Measurements from ENCODE around the gene TYW1.
"Not testable (repeated sequence)": the region's sequence is repeated elsewhere in the genome, so short reads cannot be mapped to it uniquely, and the experiment has no call there.

The TYW1 gene

GRCh38 chr7:67000601-67001258 is 4.1 kb downstream of the TYW1 start:
- not testable (repeated sequence) for H3K4me3 ChIP-seq (ENCODE audit: low read length); H3K9me3 ChIP-seq (ENCODE audit: insufficient read depth, low read depth, low read length); H3K27ac ChIP-seq (ENCODE audit: low read depth, low read length); H3K4me1 ChIP-seq (ENCODE audit: insufficient read depth, low read length); H3K9ac ChIP-seq (ENCODE audit: low read depth, low read length); H3K27me3 ChIP-seq (ENCODE audit: insufficient read depth, low read length)
- peaks cover 16% of the 10 kb centered on the region for H3K36me3 ChIP-seq (ENCODE audit: insufficient read depth, low read length)
- 57% methylated on average over 2 of the region's 5 CpGs for WGBS

GRCh38 chr7:67004145-67004544 is 7.5 kb downstream of the TYW1 start:
- WGBS = 88% methylated on average over 2 of the region's 2 CpGs
- not testable (repeated sequence) for H3K27me3 ChIP-seq (ENCODE audit: insufficient read depth, low read length); H3K4me1 ChIP-seq (ENCODE audit: insufficient read depth, low read length); H3K27ac ChIP-seq (ENCODE audit: low read depth, low read length); H3K9me3 ChIP-seq (ENCODE audit: insufficient read depth, low read depth, low read length); H3K9ac ChIP-seq (ENCODE audit: low read depth, low read length); H3K4me3 ChIP-seq (ENCODE audit: low read length)
- H3K36me3 ChIP-seq (ENCODE audit: insufficient read depth, low read length) = peaks cover 28% of the 10 kb centered on the region

- WGBS = 92% methylated on average over 2 of the region's 2 CpGs
- H3K4me3 ChIP-seq (ENCODE audit: low read length) = no peak overlapping the region
- no peaks in the 10 kb centered on the region for H3K4me1 ChIP-seq (ENCODE audit: insufficient read depth, low read length)
- H3K27ac ChIP-seq (ENCODE audit: low read depth, low read length) = no peak overlapping the region
- H3K27me3 ChIP-seq (ENCODE audit: insufficient read depth, low read length) = no peaks in the 10 kb centered on the region
- no peak overlapping the region for H3K9ac ChIP-seq (ENCODE audit: low read depth, low read length)
- peaks cover 39% of the 10 kb centered on the region for H3K36me3 ChIP-seq (ENCODE audit: insufficient read depth, low read length)
- no peaks in the 10 kb centered on the region for H3K9me3 ChIP-seq (ENCODE audit: insufficient read depth, low read depth, low read length)
Observed at GRCh38 chr7:67006965-67007364, 10.3 kb downstream of the TYW1 start.

GRCh38 chr7:67008260-67008659 is 11.6 kb downstream of the TYW1 start:
- no peaks in the 10 kb centered on the region for H3K4me1 ChIP-seq (ENCODE audit: insufficient read depth, low read length)
- no peak overlapping the region for H3K4me3 ChIP-seq (ENCODE audit: low read length)
- peaks cover 39% of the 10 kb centered on the region for H3K36me3 ChIP-seq (ENCODE audit: insufficient read depth, low read length)
- H3K27me3 ChIP-seq (ENCODE audit: insufficient read depth, low read length) = no peaks in the 10 kb centered on the region
- H3K9ac ChIP-seq (ENCODE audit: low read depth, low read length) = no peak overlapping the region
- WGBS = 92% methylated on average over 4 of the region's 4 CpGs
- H3K9me3 ChIP-seq (ENCODE audit: insufficient read depth, low read depth, low read length) = no peaks in the 10 kb centered on the region
- H3K27ac ChIP-seq (ENCODE audit: low read depth, low read length) = no peak overlapping the region

- not testable (repeated sequence) for H3K27me3 ChIP-seq (ENCODE audit: insufficient read depth, low read length); H3K4me3 ChIP-seq (ENCODE audit: low read length); H3K9me3 ChIP-seq (ENCODE audit: insufficient read depth, low read depth, low read length); H3K9ac ChIP-seq (ENCODE audit: low read depth, low read length); H3K27ac ChIP-seq (ENCODE audit: low read depth, low read length); H3K4me1 ChIP-seq (ENCODE audit: insufficient read depth, low read length)
- H3K36me3 ChIP-seq (ENCODE audit: insufficient read depth, low read length) = peaks cover 50% of the 10 kb centered on the region
- WGBS = 97% methylated on average over 3 of the region's 3 CpGs
Observed at GRCh38 chr7:67009677-67010076, 13.0 kb downstream of the TYW1 start.

- not testable (repeated sequence) for H3K9me3 ChIP-seq (ENCODE audit: insufficient read depth, low read depth, low read length); H3K27ac ChIP-seq (ENCODE audit: low read depth, low read length); H3K9ac ChIP-seq (ENCODE audit: low read depth, low read length); H3K4me3 ChIP-seq (ENCODE audit: low read length); H3K27me3 ChIP-seq (ENCODE audit: insufficient read depth, low read length); H3K4me1 ChIP-seq (ENCODE audit: insufficient read depth, low read length)
- H3K36me3 ChIP-seq (ENCODE audit: insufficient read depth, low read length) = peaks cover 52% of the 10 kb centered on the region
- WGBS = 97% methylated on average over 6 of the region's 9 CpGs
Observed at GRCh38 chr7:67014076-67014622, 17.5 kb downstream of the TYW1 start.

GRCh38 chr7:67017971-67018370 is 21.3 kb downstream of the TYW1 start:
- H3K4me1 ChIP-seq (ENCODE audit: insufficient read depth, low read length); H3K9me3 ChIP-seq (ENCODE audit: insufficient read depth, low read depth, low read length); H3K27me3 ChIP-seq (ENCODE audit: insufficient read depth, low read length); H3K4me3 ChIP-seq (ENCODE audit: low read length); H3K9ac ChIP-seq (ENCODE audit: low read depth, low read length); H3K27ac ChIP-seq (ENCODE audit: low read depth, low read length): not testable (repeated sequence)
- 97% methylated on average over 8 of the region's 8 CpGs for WGBS
- H3K36me3 ChIP-seq (ENCODE audit: insufficient read depth, low read length) = peaks cover 68% of the 10 kb centered on the region

GRCh38 chr7:67018940-67019339 is 22.3 kb downstream of the TYW1 start:
- no peaks in the 10 kb centered on the region for H3K4me1 ChIP-seq (ENCODE audit: insufficient read depth, low read length)
- H3K36me3 ChIP-seq (ENCODE audit: insufficient read depth, low read length) = peaks cover 64% of the 10 kb centered on the region
- H3K27ac ChIP-seq (ENCODE audit: low read depth, low read length) = no peak overlapping the region
- H3K9ac ChIP-seq (ENCODE audit: low read depth, low read length) = no peak overlapping the region
- H3K4me3 ChIP-seq (ENCODE audit: low read length) = no peak overlapping the region
- 91% methylated on average over 7 of the region's 7 CpGs for WGBS
- H3K27me3 ChIP-seq (ENCODE audit: insufficient read depth, low read length) = no peaks in the 10 kb centered on the region
- H3K9me3 ChIP-seq (ENCODE audit: insufficient read depth, low read depth, low read length) = no peaks in the 10 kb centered on the region

- no peaks in the 10 kb centered on the region for H3K4me1 ChIP-seq (ENCODE audit: insufficient read depth, low read length)
- 85% methylated on average over 8 of the region's 8 CpGs for WGBS
- no peak overlapping the region for H3K27ac ChIP-seq (ENCODE audit: low read depth, low read length)
- no peaks in the 10 kb centered on the region for H3K27me3 ChIP-seq (ENCODE audit: insufficient read depth, low read length)
- peaks cover 56% of the 10 kb centered on the region for H3K36me3 ChIP-seq (ENCODE audit: insufficient read depth, low read length)
- H3K4me3 ChIP-seq (ENCODE audit: low read length) = no peak overlapping the region
- H3K9ac ChIP-seq (ENCODE audit: low read depth, low read length) = no peak overlapping the region
- no peaks in the 10 kb centered on the region for H3K9me3 ChIP-seq (ENCODE audit: insufficient read depth, low read depth, low read length)
Observed at GRCh38 chr7:67019562-67020390, 23.1 kb downstream of the TYW1 start.

GRCh38 chr7:67021260-67021659 is 24.6 kb downstream of the TYW1 start:
- WGBS = 94% methylated on average over 7 of the region's 7 CpGs
- peaks cover 53% of the 10 kb centered on the region for H3K36me3 ChIP-seq (ENCODE audit: insufficient read depth, low read length)
- H3K27me3 ChIP-seq (ENCODE audit: insufficient read depth, low read length) = no peaks in the 10 kb centered on the region
- no peaks in the 10 kb centered on the region for H3K9me3 ChIP-seq (ENCODE audit: insufficient read depth, low read depth, low read length)
- H3K27ac ChIP-seq (ENCODE audit: low read depth, low read length) = no peak overlapping the region
- no peak overlapping the region for H3K4me3 ChIP-seq (ENCODE audit: low read length)
- no peaks in the 10 kb centered on the region for H3K4me1 ChIP-seq (ENCODE audit: insufficient read depth, low read length)
- H3K9ac ChIP-seq (ENCODE audit: low read depth, low read length) = no peak overlapping the region

- Histone ChIP-seq H3K4me3 (ENCODE audit: low read length) (no peak overlapping the region), H3K9me3 (ENCODE audit: insufficient read depth, low read depth, low read length) (no peaks in the 10 kb centered on the region), H3K9ac (ENCODE audit: low read depth, low read length) (no peak overlapping the region), H3K27ac (ENCODE audit: low read depth, low read length) (no peak overlapping the region), H3K27me3 (ENCODE audit: insufficient read depth, low read length) (no peaks in the 10 kb centered on the region), H3K4me1 (ENCODE audit: insufficient read depth, low read length) (no peaks in the 10 kb centered on the region), H3K36me3 (ENCODE audit: insufficient read depth, low read length) (peaks cover 52% of the 10 kb centered on the region)
- 96% methylated on average over 3 of the region's 3 CpGs for WGBS
Observed at GRCh38 chr7:67022511-67022910, 25.9 kb downstream of the TYW1 start.
